Loucy (cell line): ENCODE measurements around the gene WDR49.

ENCODE experiments used
- H2AFZ ChIP-seq: fragments of 200-600 bp; sonication (generic); 2 replicates; pipeline ENCODE4 v1.6.0; 2016; ENCODE audit warnings: antibody characterized with exemption, mild to moderate bottlenecking, low read length, moderate library complexity
- H3F3A ChIP-seq: fragments of 200-600 bp; 2 replicates; pipeline ENCODE4 v1.6.0; 2016; ENCODE audit warnings: antibody characterized with exemption, low read depth, mild to moderate bottlenecking
- H3K27me3 ChIP-seq: fragments of 200-600 bp; sonication (generic); 2 replicates; pipeline ENCODE4 v1.6.1; 2014; ENCODE audit warnings: low read length, mild to moderate bottlenecking; ENCODE audit not compliant: insufficient read depth, poor library complexity, severe bottlenecking
- H3K36me3 ChIP-seq: fragments of 200-600 bp; sonication (generic); 2 replicates; pipeline ENCODE4 v1.6.1; 2016; ENCODE audit warnings: low read length; ENCODE audit not compliant: insufficient read depth
- H3K4me1 ChIP-seq: fragments of 200-600 bp; sonication (generic); 2 replicates; pipeline ENCODE4 v1.5.1; 2014; ENCODE audit warnings: low read length, mild to moderate bottlenecking; ENCODE audit not compliant: insufficient read depth, poor library complexity, severe bottlenecking
- H3K4me2 ChIP-seq: fragments of 200-600 bp; sonication (generic); 2 replicates; pipeline ENCODE4 v1.6.0; 2014; ENCODE audit warnings: antibody characterized with exemption, low read length, low read depth, mild to moderate bottlenecking; ENCODE audit not compliant: poor library complexity, severe bottlenecking
- H3K4me3 ChIP-seq: fragments of 200-600 bp; sonication (generic); 2 replicates; pipeline ENCODE4 v1.5.1; 2014; ENCODE audit warnings: low read length, mild to moderate bottlenecking, mixed read lengths; ENCODE audit not compliant: poor library complexity, severe bottlenecking
- H3K79me2 ChIP-seq: fragments of 200-600 bp; sonication (generic); 2 replicates; pipeline ENCODE4 v1.6.1; 2014; ENCODE audit warnings: low read length; ENCODE audit not compliant: insufficient read depth
- H3K9ac ChIP-seq: fragments of 200-600 bp; sonication (generic); 2 replicates; pipeline ENCODE4 v1.6.0; 2014; ENCODE audit warnings: mild to moderate bottlenecking, low read depth, low read length, moderate library complexity; ENCODE audit not compliant: poor library complexity, severe bottlenecking
- H3K9me2 ChIP-seq: fragments of 200-600 bp; sonication (generic); replicated peaks from 2 replicates; pipeline ENCODE4 v1.6.1; 2016; ENCODE audit warnings: low read depth, low read length, mixed read lengths
- H3K9me3 ChIP-seq: fragments of 200-600 bp; sonication (generic); 2 replicates; pipeline ENCODE4 v1.6.1; 2014; ENCODE audit warnings: mild to moderate bottlenecking, antibody characterized with exemption, low read length, low read depth; ENCODE audit not compliant: insufficient read depth
- H4K20me1 ChIP-seq: fragments of 200-600 bp; sonication (generic); 2 replicates; pipeline ENCODE4 v1.6.0; 2014; ENCODE audit warnings: antibody characterized with exemption, low read length, mild to moderate bottlenecking; ENCODE audit not compliant: insufficient read depth, poor library complexity, severe bottlenecking
- CTCF ChIP-seq: fragments of 200-600 bp; sonication (generic); conservative IDR thresholded peaks from 2 replicates; pipeline ENCODE4 v1.5.1; 2014; ENCODE audit warnings: mild to moderate bottlenecking, antibody characterized with exemption, low read length
- EZH2phosphoT487 ChIP-seq: fragments of 200-600 bp; IDR thresholded peaks from 2 replicates; pipeline ENCODE4 v1.6.1; 2018; ENCODE audit warnings: antibody characterized with exemption, mild to moderate bottlenecking, moderate library complexity, borderline replicate concordance

The WDR49 gene

DNA sequence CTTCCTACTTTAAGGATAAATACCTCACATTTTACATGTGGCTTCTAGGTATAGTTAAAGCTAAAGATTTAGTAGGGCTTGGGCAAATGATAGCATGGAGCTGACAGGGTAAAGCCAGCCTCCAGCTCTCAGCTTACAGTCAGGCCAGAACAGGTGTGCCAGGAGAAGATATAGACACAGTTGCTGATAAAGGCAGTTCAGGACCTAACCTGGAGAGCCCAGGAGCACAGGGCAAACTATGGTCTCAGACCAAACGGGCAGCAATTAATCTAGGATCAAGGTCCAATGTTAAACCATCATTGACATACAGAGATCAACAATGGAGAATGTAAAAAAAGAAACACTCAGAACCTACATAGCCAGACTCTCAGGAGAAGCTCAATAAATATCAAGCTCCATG, 4.0 kb downstream of the WDR49 start:
- TF ChIP-seq EZH2phosphoT487 (no peak), CTCF (no peak)
- Histone ChIP-seq H3K36me3 (no peaks in the 10 kb centered on the region), H3K4me1 (peaks cover 9% of the 10 kb centered on the region), H4K20me1 (no peaks in the 10 kb centered on the region), H3K27me3 (no peaks in the 10 kb centered on the region), H2AFZ (no peak overlapping the region), H3K79me2 (no peaks in the 10 kb centered on the region), H3K4me3 (no peak overlapping the region), H3K4me2 (no peak overlapping the region), H3K9me2 (no peaks in the 10 kb centered on the region), H3F3A (no peaks in the 10 kb centered on the region), H3K9me3 (no peaks in the 10 kb centered on the region), H3K9ac (no peak overlapping the region)

- H3K4me1 ChIP-seq: no peaks in the 10 kb centered on the region
Measured at GRCh38 chr3:167644611-167645010, 9.1 kb downstream of the WDR49 start.

GRCh38 chr3:167631471-167631870, 22.3 kb downstream of the WDR49 start:
- Histone ChIP-seq H3K79me2 (no peaks in the 10 kb centered on the region), H3K36me3 (no peaks in the 10 kb centered on the region), H3K4me3 (no peak overlapping the region), H3F3A (no peaks in the 10 kb centered on the region), H4K20me1 (no peaks in the 10 kb centered on the region), H3K9me2 (no peaks in the 10 kb centered on the region), H3K4me2 (no peak overlapping the region), H2AFZ (no peak overlapping the region), H3K9ac (no peak overlapping the region), H3K27me3 (no peaks in the 10 kb centered on the region), H3K4me1 (no peaks in the 10 kb centered on the region), H3K9me3 (no peaks in the 10 kb centered on the region)
- TF ChIP-seq CTCF (no peak), EZH2phosphoT487 (no peak)

More at GRCh38 chr3:167644611-167645010, 9.1 kb downstream of the WDR49 start:
- no peaks in the 10 kb centered on the region for H3K79me2 ChIP-seq
- no peak overlapping the region for H3K4me3 ChIP-seq
- H3K27me3 ChIP-seq: no peaks in the 10 kb centered on the region
- no peaks in the 10 kb centered on the region for H3K9me2 ChIP-seq
- H4K20me1 ChIP-seq: no peaks in the 10 kb centered on the region
- no peaks in the 10 kb centered on the region for H3F3A ChIP-seq
- no peak overlapping the region for H2AFZ ChIP-seq
- no peaks in the 10 kb centered on the region for H3K36me3 ChIP-seq
- no peak overlapping the region for H3K4me2 ChIP-seq
- H3K9me3 ChIP-seq: 0 out of 2 replicates have a peak, but pooled peaks cover 3% of the 10 kb centered on the region
- no peak overlapping the region for H3K9ac ChIP-seq
- no peak for TF ChIP-seq CTCF
- TF ChIP-seq EZH2phosphoT487: no peak
